ENCODE measurements around the gene B3GALT4.

DNA sequence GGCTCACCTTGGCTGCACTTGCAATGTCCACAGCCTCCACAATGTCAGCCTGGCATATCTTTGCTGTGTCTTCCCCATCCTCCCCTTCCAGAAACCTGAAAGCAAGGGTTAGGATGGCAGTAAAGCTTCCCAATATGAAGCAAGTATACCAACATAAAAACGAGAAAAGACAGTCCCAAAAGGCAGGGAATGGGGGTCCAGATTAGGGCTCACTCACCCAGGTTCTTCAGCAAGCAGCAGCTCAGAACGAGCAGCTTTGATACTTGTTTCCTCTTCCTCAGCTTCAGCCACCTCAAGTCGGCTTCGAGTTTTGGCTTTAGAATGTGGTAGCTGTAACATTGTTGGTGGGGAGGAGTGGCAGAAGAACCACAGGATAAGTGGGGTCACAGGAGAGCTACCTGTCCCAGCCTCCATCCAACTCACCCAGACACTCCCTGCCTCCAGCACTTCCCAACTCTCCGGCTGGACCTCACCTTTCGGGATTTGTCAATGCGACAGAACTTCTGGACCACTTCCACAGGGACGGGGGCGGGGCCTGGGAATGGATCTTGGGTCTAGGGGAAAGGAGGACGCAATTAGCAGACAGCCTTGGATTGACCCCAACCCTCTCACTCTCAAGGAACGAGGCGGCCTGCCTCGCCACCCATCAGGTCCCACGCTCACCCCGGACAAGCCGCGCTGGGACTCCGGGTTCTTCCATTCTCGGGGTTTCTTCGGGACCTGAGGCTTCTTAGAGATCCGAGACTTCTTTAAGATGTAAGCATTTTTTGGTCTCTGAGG lies 11.4 kb downstream of the B3GALT4 start:
- TF ChIP-seq ISL1 (CRISPR knock-in tag; IDR thresholded peaks at IDR 0.05): no peak
- TF ChIP-seq RARB (CRISPR knock-in tag; IDR thresholded peaks at IDR 0.05): no peak
- no peak for TF ChIP-seq ARNTL (CRISPR knock-in tag; IDR thresholded peaks at IDR 0.05; ENCODE audit: borderline replicate concordance, low read depth)
- TF ChIP-seq TOX (CRISPR knock-in tag; IDR thresholded peaks at IDR 0.05; ENCODE audit: borderline replicate concordance): no peak
- TF ChIP-seq, protein P1, sequence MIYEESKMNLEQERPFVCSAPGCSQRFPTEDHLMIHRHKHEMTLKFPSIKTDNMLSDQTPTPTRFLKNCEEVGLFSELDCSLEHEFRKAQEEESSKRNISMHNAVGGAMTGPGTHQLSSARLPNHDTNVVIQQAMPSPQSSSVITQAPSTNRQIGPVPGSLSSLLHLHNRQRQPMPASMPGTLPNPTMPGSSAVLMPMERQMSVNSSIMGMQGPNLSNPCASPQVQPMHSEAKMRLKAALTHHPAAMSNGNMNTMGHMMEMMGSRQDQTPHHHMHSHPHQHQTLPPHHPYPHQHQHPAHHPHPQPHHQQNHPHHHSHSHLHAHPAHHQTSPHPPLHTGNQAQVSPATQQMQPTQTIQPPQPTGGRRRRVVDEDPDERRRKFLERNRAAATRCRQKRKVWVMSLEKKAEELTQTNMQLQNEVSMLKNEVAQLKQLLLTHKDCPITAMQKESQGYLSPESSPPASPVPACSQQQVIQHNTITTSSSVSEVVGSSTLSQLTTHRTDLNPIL (CRISPR knock-in tag; IDR thresholded peaks at IDR 0.05; ENCODE audit: low read depth): no peak
- no peak for TF ChIP-seq ZFP30 (CRISPR knock-in tag; IDR thresholded peaks at IDR 0.05)
- no peak for TF ChIP-seq ZFP3 (CRISPR knock-in tag; IDR thresholded peaks at IDR 0.05)
- no peak for TF ChIP-seq PPARA (CRISPR knock-in tag; IDR thresholded peaks at IDR 0.05; ENCODE audit: borderline replicate concordance)
- TF ChIP-seq, protein P2, sequence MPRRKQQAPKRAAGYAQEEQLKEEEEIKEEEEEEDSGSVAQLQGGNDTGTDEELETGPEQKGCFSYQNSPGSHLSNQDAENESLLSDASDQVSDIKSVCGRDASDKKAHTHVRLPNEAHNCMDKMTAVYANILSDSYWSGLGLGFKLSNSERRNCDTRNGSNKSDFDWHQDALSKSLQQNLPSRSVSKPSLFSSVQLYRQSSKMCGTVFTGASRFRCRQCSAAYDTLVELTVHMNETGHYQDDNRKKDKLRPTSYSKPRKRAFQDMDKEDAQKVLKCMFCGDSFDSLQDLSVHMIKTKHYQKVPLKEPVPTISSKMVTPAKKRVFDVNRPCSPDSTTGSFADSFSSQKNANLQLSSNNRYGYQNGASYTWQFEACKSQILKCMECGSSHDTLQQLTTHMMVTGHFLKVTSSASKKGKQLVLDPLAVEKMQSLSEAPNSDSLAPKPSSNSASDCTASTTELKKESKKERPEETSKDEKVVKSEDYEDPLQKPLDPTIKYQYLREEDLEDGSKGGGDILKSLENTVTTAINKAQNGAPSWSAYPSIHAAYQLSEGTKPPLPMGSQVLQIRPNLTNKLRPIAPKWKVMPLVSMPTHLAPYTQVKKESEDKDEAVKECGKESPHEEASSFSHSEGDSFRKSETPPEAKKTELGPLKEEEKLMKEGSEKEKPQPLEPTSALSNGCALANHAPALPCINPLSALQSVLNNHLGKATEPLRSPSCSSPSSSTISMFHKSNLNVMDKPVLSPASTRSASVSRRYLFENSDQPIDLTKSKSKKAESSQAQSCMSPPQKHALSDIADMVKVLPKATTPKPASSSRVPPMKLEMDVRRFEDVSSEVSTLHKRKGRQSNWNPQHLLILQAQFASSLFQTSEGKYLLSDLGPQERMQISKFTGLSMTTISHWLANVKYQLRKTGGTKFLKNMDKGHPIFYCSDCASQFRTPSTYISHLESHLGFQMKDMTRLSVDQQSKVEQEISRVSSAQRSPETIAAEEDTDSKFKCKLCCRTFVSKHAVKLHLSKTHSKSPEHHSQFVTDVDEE (CRISPR knock-in tag; IDR thresholded peaks at IDR 0.05): no peak
- TF ChIP-seq ZNF70 (CRISPR knock-in tag; IDR thresholded peaks at IDR 0.05): no peak
- no peak for TF ChIP-seq TCF4 (CRISPR knock-in tag; IDR thresholded peaks at IDR 0.05; ENCODE audit: borderline replicate concordance)
- TF ChIP-seq GLIS3 (CRISPR knock-in tag; IDR thresholded peaks at IDR 0.05): no peak
